Upper lobe of left lung (tissue), 6 donors: ENCODE data around the gene DENND2D. TPM values are rescaled to one million over a fixed set of nuclear protein-coding genes. Genes with fewer than 3 reads are reported as not detected.

Source experiments
- ATAC-seq, 2 donors: fragments of 200-7000 bp; cut with Tn5 transposase; one replicate each; pipeline ENCODE4 v1.9.1; 2022; ENCODE audit warnings: mild to moderate bottlenecking in 2 of 2, moderate library complexity in 2 of 2; ENCODE audit not compliant: low FRiP score in 2 of 2
- DNase-seq, 2 donors: peaks; one replicate each; pipeline ENCODE4 v3.0.0-alpha.2; 2019 to 2020
- H3K27ac ChIP-seq, 4 donors: fragments of 200-600 bp; sonication (generic); one replicate each; pipeline ENCODE4 v1.5.1; 2016 to 2019
- H3K27me3 ChIP-seq, 4 donors: fragments of 200-600 bp; sonication (generic); one replicate each; pipeline ENCODE4 v1.5.1; 2017 to 2019
- H3K36me3 ChIP-seq, 4 donors: fragments of 200-600 bp; sonication (generic); one replicate each; pipeline ENCODE4 v1.5.1; 2016 to 2019
- H3K4me1 ChIP-seq, 4 donors: fragments of 200-600 bp; sonication (generic); one replicate each; pipeline ENCODE4 v1.5.1; 2018 to 2019
- H3K4me3 ChIP-seq, 4 donors: fragments of 200-600 bp; sonication (generic); one replicate each; pipeline ENCODE4 v1.5.1; 2017 to 2019; ENCODE audit warnings: mild to moderate bottlenecking in 2 of 4, moderate library complexity in 1 of 4
- H3K9me3 ChIP-seq, 4 donors: fragments of 200-600 bp; sonication (generic); one replicate each; pipeline ENCODE4 v1.5.1; 2018 to 2019
- CTCF ChIP-seq, 6 experiments: fragments of 450-650 bp in 4 of 6; fragments of 200-600 bp in 2 of 6; sonication (generic) in 2 of 6; IDR thresholded peaks; one replicate each; pipeline ENCODE4 v1.5.1; 2016 to 2019; ENCODE audit warnings: antibody characterized with exemption in 6 of 6
- EP300 ChIP-seq, 4 donors: sonication (generic); formaldehyde crosslinking; IDR thresholded peaks; one replicate each; pipeline ENCODE4 v1.5.1; 2017; ENCODE audit warnings: antibody characterized with exemption in 4 of 4, control low read depth in 2 of 4
- POLR2A ChIP-seq, 4 donors: fragments of 450-650 bp; IDR thresholded peaks; one replicate each; pipeline ENCODE4 v1.5.1; 2016 to 2017; ENCODE audit warnings: antibody characterized with exemption in 4 of 4, mild to moderate bottlenecking in 2 of 4
- POLR2AphosphoS5 ChIP-seq, 2 donors: sonication (generic); formaldehyde crosslinking; IDR thresholded peaks; one replicate each; pipeline ENCODE4 v1.5.1; 2017; ENCODE audit warnings: antibody characterized with exemption in 2 of 2
- WGBS, 2 donors: methylation state at CpG; one replicate each; pipeline ENCODE4 v1.1.5; 2017 to 2018; 5-methylcytosine and 5-hydroxymethylcytosine counted together
- total RNA-seq, 6 donors: library from RNA; depleted of rRNA in 4 of 6; stranded (reverse); fragments of >200 nt in 4 of 6; gene quantifications; one replicate each; pipeline versions ENCODE4 v1.1.0 to v1.2.1, GENCODE V29; 2016 to 2021
- donor health status: DM: no; HTN: no; CAD: no; lungs with moderate emphysema.
- donor health status: DM: no; HTN: yes; CAD: no; lungs with severe emphysema.

The DENND2D gene
- total RNA-seq, 6 donors from 2014 or later = 44.4 to 154 (median 64.8) TPM

- TF ChIP-seq CTCF (IDR thresholded peaks at IDR 0.05) (peak in 2 of 6 experiments; percentile 17 to 40), EP300 (IDR thresholded peaks at IDR 0.05) (no peak), POLR2AphosphoS5 (IDR thresholded peaks at IDR 0.05) (no peak), POLR2A (IDR thresholded peaks at IDR 0.05) (no peak)
- no peak for DNase-seq
- Histone ChIP-seq H3K4me3 (peak overlapping the region in 3 of 4 donors; percentile 27 to 46 (median 43)), H3K4me1 (peaks cover 44 to 87% (median 71%) of the 10 kb centered on the region in 4 donors), H3K9me3 (no peaks in the 10 kb centered on the region), H3K36me3 (peaks cover 0 to 29% (median 15%) of the 10 kb centered on the region in 4 donors), H3K27ac (peak overlapping the region in 2 of 4 donors; percentile 82 to 91), H3K27me3 (no peaks in the 10 kb centered on the region)
- WGBS, 2 donors = 58 to 72% methylated on average over 5 of the region's 6 CpGs
- ATAC-seq = no peak
These were observed 2.7 kb downstream of the DENND2D start for GRCh38 chr1:111197598-111198284.

GRCh38 chr1:111196213-111196612, 4.2 kb downstream of the DENND2D start:
- TF ChIP-seq POLR2AphosphoS5 (IDR thresholded peaks at IDR 0.05) (no peak), EP300 (IDR thresholded peaks at IDR 0.05) (no peak), CTCF (IDR thresholded peaks at IDR 0.05) (no peak), POLR2A (IDR thresholded peaks at IDR 0.05) (no peak)
- no peaks in the 10 kb centered on the region for H3K9me3 ChIP-seq
- H3K36me3 ChIP-seq = peaks cover 0 to 33% (median 17%) of the 10 kb centered on the region in 4 donors
- H3K4me3 ChIP-seq = no peak overlapping the region
- 80 to 85% methylated on average over 2 of the region's 2 CpGs for WGBS, 2 donors
- peaks cover 43 to 87% (median 71%) of the 10 kb centered on the region in 4 donors for H3K4me1 ChIP-seq
- H3K27me3 ChIP-seq = no peaks in the 10 kb centered on the region
- no peak for DNase-seq
- no peak for ATAC-seq
- peak overlapping the region in 1 of 4 donors; percentile 24 for H3K27ac ChIP-seq

- Histone ChIP-seq H3K27ac (peak overlapping the region in 2 of 4 donors; percentile 79 to 84), H3K4me3 (no peak overlapping the region), H3K27me3 (no peaks in the 10 kb centered on the region), H3K4me1 (peaks cover 39 to 85% (median 64%) of the 10 kb centered on the region in 4 donors), H3K9me3 (no peaks in the 10 kb centered on the region), H3K36me3 (peaks cover 0 to 33% (median 17%) of the 10 kb centered on the region in 4 donors)
- ATAC-seq = no peak
- no peak for DNase-seq
- TF ChIP-seq POLR2A (IDR thresholded peaks at IDR 0.05) = no peak
- no peak for TF ChIP-seq CTCF (IDR thresholded peaks at IDR 0.05)
- no peak for TF ChIP-seq EP300 (IDR thresholded peaks at IDR 0.05)
- TF ChIP-seq POLR2AphosphoS5 (IDR thresholded peaks at IDR 0.05) = no peak
- 81 to 84% methylated on average over 4 of the region's 4 CpGs for WGBS, 2 donors
These were observed 5.3 kb downstream of the DENND2D start for GRCh38 chr1:111195002-111195684.

- Histone ChIP-seq H3K36me3 (peaks cover 0 to 42% (median 19%) of the 10 kb centered on the region in 4 donors), H3K9me3 (no peaks in the 10 kb centered on the region), H3K27ac (peak overlapping the region; percentile 73 to 84 (median 82)), H3K27me3 (no peaks in the 10 kb centered on the region), H3K4me3 (no peak overlapping the region), H3K4me1 (peaks cover 41 to 76% (median 63%) of the 10 kb centered on the region in 4 donors)
- TF ChIP-seq POLR2A (IDR thresholded peaks at IDR 0.05) (no peak), CTCF (IDR thresholded peaks at IDR 0.05) (no peak), POLR2AphosphoS5 (IDR thresholded peaks at IDR 0.05) (no peak), EP300 (IDR thresholded peaks at IDR 0.05) (no peak)
- DNase-seq = no peak
- no peak for ATAC-seq
- 89 to 99% methylated on average over 3 of the region's 3 CpGs for WGBS, 2 donors
These were observed 6.5 kb downstream of the DENND2D start for GRCh38 chr1:111193712-111194480.
